Endothelial cell of umbilical vein (primary cell): ENCODE measurements around the gene NEXN. TPM values are rescaled to one million over a fixed set of nuclear protein-coding genes. Genes with fewer than 3 reads are reported as not detected.

Experiments used
- BruUV-seq: library from RNA; stranded (reverse); fragments of 400-500 nt; replicated peaks from 2 replicates; lab custom pipeline; 2021; lab: Mats Ljungman, UMichigan
- CTCF ChIA-PET: fragments of 300-600, 350-600 bp; sonication (Branson Sonifier 250); formaldehyde crosslinking; loops from one replicate; lab custom pipeline; 2021; ENCODE audit warnings: antibody characterized with exemption, inconsistent platforms; lab: Charles Lee
- POLR2A ChIA-PET: fragments of 300-600, 350-600 bp; sonication (Branson Sonifier 250); formaldehyde crosslinking; loops from one replicate; lab custom pipeline; 2021; ENCODE audit warnings: antibody characterized with exemption, inconsistent platforms; lab: Charles Lee
- DNase-seq: peaks from one replicate; pipeline ENCODE4 v3.0.0-alpha.2; 2011; ENCODE audit warnings: low read depth, low spot score
- FAIRE-seq: peaks from 2 replicates; lab custom pipeline; 2011; peaks lifted over from hg19 to GRCh38; lab: Jason Lieb, UNC
- H2AFZ ChIP-seq: 2 replicates; pipeline ENCODE4 v1.6.0; 2012; ENCODE audit warnings: low read depth, low read length, control low read depth, inconsistent platforms
- H3K27ac ChIP-seq: 2 replicates; pipeline ENCODE4 v1.5.1; 2011; ENCODE audit warnings: low read depth, mild to moderate bottlenecking, control low read depth, low read length, moderate library complexity; ENCODE audit not compliant: insufficient read depth
- H3K27me3 ChIP-seq, 2 experiments: 2 replicates each; pipeline versions ENCODE4 v1.6.0 to v1.6.1; 2011; ENCODE audit warnings: low read length in 2 of 2, mixed read lengths in 1 of 2; ENCODE audit not compliant: control insufficient read depth in 2 of 2, insufficient read depth in 2 of 2
- H3K36me3 ChIP-seq, 2 experiments: 2 replicates in 1 of 2; 3 replicates in 1 of 2; pipeline ENCODE4 v1.5.1; 2011; ENCODE audit warnings: low read length in 2 of 2, mild to moderate bottlenecking in 1 of 2, moderate library complexity in 1 of 2; ENCODE audit not compliant: control insufficient read depth in 2 of 2, insufficient read depth in 2 of 2; ENCODE audit errors: extremely low read depth in 1 of 2
- H3K4me1 ChIP-seq: 3 replicates; pipeline ENCODE4 v1.5.1; 2011; ENCODE audit warnings: mild to moderate bottlenecking, low read length; ENCODE audit not compliant: control insufficient read depth, insufficient read depth; ENCODE audit errors: extremely low read depth
- H3K4me2 ChIP-seq: 2 replicates; pipeline ENCODE4 v1.6.1; 2011; ENCODE audit warnings: low read length, control low read depth, mixed read lengths; ENCODE audit not compliant: insufficient read depth
- H3K4me3 ChIP-seq, 3 experiments: fragments of 200-600 bp in 1 of 3; sonication (generic), shearing (Covaris generic) in 1 of 3; replicated peaks in 1 of 3; 2 replicates each; pipeline ENCODE4 v1.5.1; 2011 to 2016; ENCODE audit warnings: control low read depth in 3 of 3, low read length in 3 of 3, mild to moderate bottlenecking in 2 of 3, inconsistent platforms in 1 of 3, low read depth in 1 of 3, moderate library complexity in 1 of 3; ENCODE audit not compliant: insufficient read depth in 1 of 3
- H3K79me2 ChIP-seq: 2 replicates; pipeline ENCODE4 v1.6.0; 2012; ENCODE audit warnings: low read length, inconsistent platforms; ENCODE audit not compliant: control insufficient read depth, insufficient read depth
- H3K9ac ChIP-seq: replicated peaks from 2 replicates; pipeline ENCODE3; 2011; ENCODE audit warnings: low read length, control low read depth; ENCODE audit not compliant: insufficient read depth; ENCODE audit errors: extremely low read depth
- H3K9me1 ChIP-seq: replicated peaks from 3 replicates; pipeline ENCODE4 v1.6.0; 2011; ENCODE audit warnings: mild to moderate bottlenecking, low read length; ENCODE audit not compliant: control insufficient read depth, insufficient read depth; ENCODE audit errors: extremely low read depth
- H3K9me3 ChIP-seq: replicated peaks from 2 replicates; pipeline ENCODE4 v1.5.1; 2012; ENCODE audit warnings: low read length, inconsistent platforms; ENCODE audit not compliant: control insufficient read depth, insufficient read depth
- H4K20me1 ChIP-seq: replicated peaks from 2 replicates; pipeline ENCODE3; 2011; ENCODE audit warnings: mild to moderate bottlenecking, low read length; ENCODE audit not compliant: control insufficient read depth, insufficient read depth; ENCODE audit errors: extremely low read depth
- EZH2 ChIP-seq: IDR thresholded peaks from 2 replicates; pipeline ENCODE4 v1.6.1; 2012; ENCODE audit warnings: borderline replicate concordance, low read depth, mild to moderate bottlenecking, moderate library complexity, low read length, inconsistent platforms; ENCODE audit not compliant: severe bottlenecking
- GATA2 ChIP-seq: IDR thresholded peaks from 2 replicates; pipeline ENCODE4 v1.7.0; 2011; ENCODE audit warnings: low read depth, mild to moderate bottlenecking, moderate library complexity, mixed read lengths, low read length; ENCODE audit not compliant: insufficient read length, insufficient read depth
- POLR2A ChIP-seq: IDR thresholded peaks from 2 replicates; pipeline ENCODE4 v1.6.1; 2012; ENCODE audit warnings: low read depth, mild to moderate bottlenecking, control low read depth, low read length
- dilution Hi-C: fragments of 300-500 bp; cut with MboI; formaldehyde crosslinking; loops from one replicate; pipeline ENCODE4 v1.15.0; 2019; ENCODE audit warnings: low sequenced_read_pairs; ENCODE audit not compliant: extremely low pct_ligation_motif_present
- intact Hi-C: fragments of 100-400 bp; cut with micrococcal nuclease; formaldehyde crosslinking; loops from one replicate; pipeline ENCODE4 v1.10.0; 2022
- polyA plus RNA-seq, 4 experiments: library from polyadenylated mRNA; depleted of rRNA in 3 of 4; stranded (reverse) in 3 of 4; unstranded in 1 of 4; fragments of >200 nt; gene quantifications; 2 replicates each; pipeline versions ENCODE4 v1.2.1 to v1.2.3, GENCODE V29; 2011 to 2012; ENCODE audit warnings: missing spikeins in 1 of 4
- total RNA-seq: library from RNA; stranded (reverse); gene quantifications from 2 replicates; pipeline ENCODE4 v1.2.3, GENCODE V29; 2021
- TF ChIP-seq, protein P1 (sequence below), 2 donors: IDR thresholded peaks; 1 replicate in 1 of 2; 2 replicates in 1 of 2; pipeline ENCODE4 v1.5.1; 2011; ENCODE audit warnings: low read length in 2 of 2, mild to moderate bottlenecking in 2 of 2, moderate library complexity in 2 of 2, control low read depth in 1 of 2, inconsistent platforms in 1 of 2, low read depth in 1 of 2; ENCODE audit not compliant: insufficient read depth in 1 of 2; ENCODE audit errors: extremely low read depth in 1 of 2

NEXN gene
- total and polyA plus RNA-seq, 2 donors (not counting 3 experiments of a cell fraction or from before 2014, with no cell fraction given) = 1.0 to 11.7 TPM

DNA sequence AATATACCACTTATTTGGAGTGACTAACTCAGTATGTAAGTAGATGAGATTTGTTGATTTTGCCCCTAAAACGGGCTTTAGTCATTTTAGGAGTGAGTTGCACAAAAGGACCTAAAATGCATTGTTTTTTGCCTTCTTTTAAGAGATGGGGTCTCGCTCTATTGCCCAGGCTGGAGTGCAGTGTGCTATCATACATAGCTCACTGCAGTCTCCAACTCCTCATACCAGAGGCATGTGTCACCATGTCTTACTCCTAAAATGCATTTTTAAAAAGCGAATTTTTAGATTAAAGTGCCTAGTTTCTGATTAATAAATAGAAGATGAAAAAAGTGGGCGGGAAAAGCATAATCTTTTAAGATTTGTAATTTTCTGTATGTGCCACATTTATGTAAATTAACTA lies 11.5 kb upstream of the NEXN start:
- intact Hi-C loops (no loop called here), dilution Hi-C loops (no loop called here)
- H3K4me3 ChIP-seq = no peak overlapping the region
- no peaks in the 10 kb centered on the region for H3K9me3 ChIP-seq
- H3K79me2 ChIP-seq = no peaks in the 10 kb centered on the region
- no peaks in the 10 kb centered on the region for H4K20me1 ChIP-seq
- H3K9ac ChIP-seq = no peak overlapping the region
- H3K27ac ChIP-seq = no peak overlapping the region
- H3K4me2 ChIP-seq = no peak overlapping the region
- TF ChIP-seq, protein P1, sequence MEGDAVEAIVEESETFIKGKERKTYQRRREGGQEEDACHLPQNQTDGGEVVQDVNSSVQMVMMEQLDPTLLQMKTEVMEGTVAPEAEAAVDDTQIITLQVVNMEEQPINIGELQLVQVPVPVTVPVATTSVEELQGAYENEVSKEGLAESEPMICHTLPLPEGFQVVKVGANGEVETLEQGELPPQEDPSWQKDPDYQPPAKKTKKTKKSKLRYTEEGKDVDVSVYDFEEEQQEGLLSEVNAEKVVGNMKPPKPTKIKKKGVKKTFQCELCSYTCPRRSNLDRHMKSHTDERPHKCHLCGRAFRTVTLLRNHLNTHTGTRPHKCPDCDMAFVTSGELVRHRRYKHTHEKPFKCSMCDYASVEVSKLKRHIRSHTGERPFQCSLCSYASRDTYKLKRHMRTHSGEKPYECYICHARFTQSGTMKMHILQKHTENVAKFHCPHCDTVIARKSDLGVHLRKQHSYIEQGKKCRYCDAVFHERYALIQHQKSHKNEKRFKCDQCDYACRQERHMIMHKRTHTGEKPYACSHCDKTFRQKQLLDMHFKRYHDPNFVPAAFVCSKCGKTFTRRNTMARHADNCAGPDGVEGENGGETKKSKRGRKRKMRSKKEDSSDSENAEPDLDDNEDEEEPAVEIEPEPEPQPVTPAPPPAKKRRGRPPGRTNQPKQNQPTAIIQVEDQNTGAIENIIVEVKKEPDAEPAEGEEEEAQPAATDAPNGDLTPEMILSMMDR (IDR thresholded peaks at IDR 0.05; ENCODE audit: extremely low read depth in 1 of 2, insufficient read depth in 1 of 2, low read depth in 1 of 2, low read length in 2 of 2) = no peak
- TF ChIP-seq GATA2 = no peak
- DNase-seq (no peak), FAIRE-seq (no peak)
- no peak overlapping the region for H2AFZ ChIP-seq
- no peaks in the 10 kb centered on the region for H3K36me3 ChIP-seq
- H3K4me1 ChIP-seq = no peaks in the 10 kb centered on the region
- no peaks in the 10 kb centered on the region for H3K9me1 ChIP-seq
- CTCF ChIA-PET = no interaction called here
- no peaks in the 10 kb centered on the region for H3K27me3 ChIP-seq
- POLR2A ChIA-PET = no interaction called here
- no TSS peak for BruUV-seq

- no peaks in the 10 kb centered on the region for H4K20me1 ChIP-seq
- no peaks in the 10 kb centered on the region for H3K27me3 ChIP-seq
- no peak overlapping the region for H2AFZ ChIP-seq
- no peaks in the 10 kb centered on the region for H3K36me3 ChIP-seq
- no TSS peak for BruUV-seq
- dilution Hi-C loops (no loop called here), intact Hi-C loops (no loop called here)
- H3K9ac ChIP-seq = no peak overlapping the region
- no peak for TF ChIP-seq POLR2A
- no peak for TF ChIP-seq EZH2
- ChIA-PET POLR2A (no interaction called here), CTCF (no interaction called here)
- no peak for DNase-seq
- no peak for FAIRE-seq
- H3K4me2 ChIP-seq = no peak overlapping the region
- no peaks in the 10 kb centered on the region for H3K9me1 ChIP-seq
- H3K4me3 ChIP-seq = no peak overlapping the region
- no peaks in the 10 kb centered on the region for H3K9me3 ChIP-seq
- H3K4me1 ChIP-seq = no peaks in the 10 kb centered on the region
- no peak overlapping the region for H3K27ac ChIP-seq
- no peaks in the 10 kb centered on the region for H3K79me2 ChIP-seq
Observed at GRCh38 chr1:77881061-77881460, 7.4 kb upstream of the NEXN start.
